Activated naive CD4-positive, alpha-beta T cell treated with anti-CD3 and anti-CD28 coated beads, Interleukin-2, amount 50 U/mL, for 24 hours (primary cell): Measurements from ENCODE around the gene DCHS1.
A peak's percentile ranks its signal among the peaks of the same experiment; 100 is the strongest.

Experiments used
- H3K27ac Mint-ChIP-seq: one replicate; pipeline ENCODE4 v1.8.0; 2021; ENCODE audit warnings: mild to moderate bottlenecking, mixed read lengths
- H3K27me3 Mint-ChIP-seq: one replicate; pipeline ENCODE4 v1.8.0; 2021; ENCODE audit warnings: mixed read lengths
- H3K36me3 Mint-ChIP-seq: one replicate; pipeline ENCODE4 v1.8.0; 2021; ENCODE audit warnings: mixed read lengths
- H3K4me1 Mint-ChIP-seq: one replicate; pipeline ENCODE4 v1.8.0; 2021; ENCODE audit warnings: mixed read lengths
- H3K4me3 Mint-ChIP-seq: one replicate; pipeline ENCODE4 v1.8.0; 2021; ENCODE audit warnings: mild to moderate bottlenecking, mixed read lengths
- H3K9me3 Mint-ChIP-seq: one replicate; pipeline ENCODE4 v1.8.0; 2021; ENCODE audit warnings: mixed read lengths

DCHS1 gene

DNA sequence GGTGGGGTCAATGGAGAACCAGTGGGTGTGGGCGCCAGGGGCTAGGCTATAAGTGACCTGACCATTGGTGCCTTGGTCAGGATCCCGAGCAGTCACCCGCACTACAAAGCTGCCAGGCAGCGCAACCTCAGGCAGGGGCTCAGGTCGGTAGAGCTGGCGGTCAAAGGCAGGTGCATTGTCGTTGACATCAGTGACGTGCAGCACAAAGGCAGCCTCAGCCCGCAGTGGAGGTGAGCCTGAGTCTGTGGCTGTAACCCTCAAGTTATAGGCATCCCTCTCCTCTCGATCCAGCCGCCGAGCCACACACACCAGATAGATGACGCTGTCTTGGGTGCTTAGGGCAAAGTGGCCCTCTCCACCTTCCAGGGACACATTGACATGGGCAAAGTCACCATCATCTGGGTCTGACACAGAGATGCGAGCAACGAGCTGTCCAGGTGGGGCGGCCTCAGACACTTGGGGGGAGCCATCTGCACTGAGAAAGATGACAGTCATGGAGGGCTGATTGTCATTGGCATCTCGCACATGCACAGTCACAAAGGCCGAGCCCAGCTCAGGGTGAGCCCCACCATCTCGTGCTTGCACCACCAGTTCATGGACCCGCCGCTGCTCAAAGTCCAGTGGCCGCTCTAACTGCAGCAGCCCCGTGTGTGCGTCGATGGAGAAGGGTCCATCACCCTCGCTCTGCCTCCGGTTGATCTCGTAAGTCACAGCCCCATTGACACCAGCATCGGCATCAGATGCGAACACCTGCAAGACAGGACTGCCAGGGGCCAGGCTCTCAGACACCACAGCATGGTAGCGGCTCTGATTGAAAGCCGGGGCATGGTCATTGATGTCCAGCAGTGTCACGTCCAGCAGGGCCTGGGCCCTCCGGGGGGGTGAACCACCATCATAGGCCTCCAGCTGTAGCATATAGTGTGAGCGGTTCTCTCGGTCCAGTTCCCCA is 15.3 kb downstream of the DCHS1 start:
- no peaks in the 10 kb centered on the region for H3K27me3 Mint-ChIP-seq
- H3K4me1 Mint-ChIP-seq: no peaks in the 10 kb centered on the region
- no peaks in the 10 kb centered on the region for H3K9me3 Mint-ChIP-seq
- H3K36me3 Mint-ChIP-seq: no peaks in the 10 kb centered on the region
- H3K27ac Mint-ChIP-seq: no peak overlapping the region
- H3K4me3 Mint-ChIP-seq: no peak overlapping the region

DNA sequence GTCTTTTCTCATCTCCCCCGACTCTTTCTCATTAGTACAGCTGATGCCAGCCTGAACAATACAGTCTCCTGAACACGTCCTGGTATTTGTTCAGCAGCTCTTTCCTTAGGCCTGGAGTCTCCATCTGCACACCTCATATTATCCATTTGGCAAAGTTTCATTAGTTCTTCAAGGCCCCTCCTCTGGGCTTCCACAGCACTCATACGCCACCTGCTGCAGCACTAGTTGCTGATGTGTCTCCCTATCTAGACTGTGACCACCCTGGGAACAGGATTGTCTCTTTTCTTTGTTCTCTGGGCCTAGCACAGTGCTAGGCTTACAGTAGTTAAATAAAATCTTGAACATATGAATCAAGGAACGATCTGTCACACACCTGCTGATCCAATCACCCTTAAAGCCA is 17.2 kb downstream of the DCHS1 start:
- Mint-ChIP-seq H3K27me3 (no peaks in the 10 kb centered on the region), H3K4me3 (no peak overlapping the region), H3K36me3 (no peaks in the 10 kb centered on the region), H3K27ac (no peak overlapping the region), H3K9me3 (no peaks in the 10 kb centered on the region), H3K4me1 (no peaks in the 10 kb centered on the region)

DNA sequence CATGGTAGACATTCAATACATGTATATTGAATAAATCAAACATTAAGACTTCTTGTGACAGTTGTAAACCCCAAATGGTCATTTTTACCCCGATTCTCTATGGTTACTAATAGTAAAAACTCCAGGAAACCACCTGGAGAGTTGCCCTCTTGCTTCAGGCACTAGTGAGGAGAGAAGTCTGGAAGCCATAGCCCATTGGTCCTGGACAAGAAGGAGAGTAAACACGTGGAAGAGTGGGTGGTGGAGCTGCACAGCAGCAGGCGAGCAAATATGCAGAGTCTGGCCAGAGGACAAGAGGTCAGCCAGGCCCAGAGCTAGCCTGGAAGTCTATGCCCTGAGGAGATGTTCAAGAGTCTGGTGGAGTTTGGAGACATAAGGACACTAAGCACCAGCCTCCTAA is 17.7 kb downstream of the DCHS1 start:
- no peaks in the 10 kb centered on the region for H3K27me3 Mint-ChIP-seq
- no peaks in the 10 kb centered on the region for H3K36me3 Mint-ChIP-seq
- no peak overlapping the region for H3K4me3 Mint-ChIP-seq
- no peaks in the 10 kb centered on the region for H3K9me3 Mint-ChIP-seq
- no peak overlapping the region for H3K27ac Mint-ChIP-seq
- H3K4me1 Mint-ChIP-seq: no peaks in the 10 kb centered on the region

DNA sequence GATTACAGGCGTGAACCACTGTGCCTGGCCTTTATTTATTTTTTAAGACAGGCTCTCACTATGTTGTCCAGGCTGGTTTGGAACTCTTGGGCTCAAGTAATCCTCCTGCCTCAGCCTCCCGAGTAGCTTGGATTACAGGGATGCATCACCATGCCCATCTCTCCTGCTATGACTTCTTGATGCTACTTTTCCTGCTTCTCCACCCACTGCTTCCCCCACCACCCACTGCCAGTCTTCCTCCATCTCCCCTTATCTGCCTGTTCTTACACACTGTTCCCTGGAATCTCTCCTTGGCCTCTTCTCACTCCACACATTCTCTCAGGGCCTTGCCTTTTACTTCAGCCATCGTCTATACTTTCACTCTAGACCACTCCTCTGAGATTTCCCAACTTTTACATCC is 19.1 kb downstream of the DCHS1 start:
- Mint-ChIP-seq H3K4me1 (no peaks in the 10 kb centered on the region), H3K27ac (no peak overlapping the region), H3K27me3 (no peaks in the 10 kb centered on the region), H3K9me3 (no peaks in the 10 kb centered on the region), H3K36me3 (peaks cover 2% of the 10 kb centered on the region), H3K4me3 (no peak overlapping the region)

- H3K9me3 Mint-ChIP-seq: no peaks in the 10 kb centered on the region
- H3K4me1 Mint-ChIP-seq: no peaks in the 10 kb centered on the region
- H3K36me3 Mint-ChIP-seq: peaks cover 4% of the 10 kb centered on the region
- H3K4me3 Mint-ChIP-seq: no peak overlapping the region
- H3K27ac Mint-ChIP-seq: no peak overlapping the region
- H3K27me3 Mint-ChIP-seq: no peaks in the 10 kb centered on the region
Observed at GRCh38 chr11:6635082-6635932, 20.3 kb downstream of the DCHS1 start.

GRCh38 chr11:6634534-6634933 is 21.1 kb downstream of the DCHS1 start:
- H3K27me3 Mint-ChIP-seq: no peaks in the 10 kb centered on the region
- peaks cover 4% of the 10 kb centered on the region for H3K36me3 Mint-ChIP-seq
- no peaks in the 10 kb centered on the region for H3K9me3 Mint-ChIP-seq
- H3K4me1 Mint-ChIP-seq: no peaks in the 10 kb centered on the region
- H3K4me3 Mint-ChIP-seq: no peak overlapping the region
- H3K27ac Mint-ChIP-seq: no peak overlapping the region

DNA sequence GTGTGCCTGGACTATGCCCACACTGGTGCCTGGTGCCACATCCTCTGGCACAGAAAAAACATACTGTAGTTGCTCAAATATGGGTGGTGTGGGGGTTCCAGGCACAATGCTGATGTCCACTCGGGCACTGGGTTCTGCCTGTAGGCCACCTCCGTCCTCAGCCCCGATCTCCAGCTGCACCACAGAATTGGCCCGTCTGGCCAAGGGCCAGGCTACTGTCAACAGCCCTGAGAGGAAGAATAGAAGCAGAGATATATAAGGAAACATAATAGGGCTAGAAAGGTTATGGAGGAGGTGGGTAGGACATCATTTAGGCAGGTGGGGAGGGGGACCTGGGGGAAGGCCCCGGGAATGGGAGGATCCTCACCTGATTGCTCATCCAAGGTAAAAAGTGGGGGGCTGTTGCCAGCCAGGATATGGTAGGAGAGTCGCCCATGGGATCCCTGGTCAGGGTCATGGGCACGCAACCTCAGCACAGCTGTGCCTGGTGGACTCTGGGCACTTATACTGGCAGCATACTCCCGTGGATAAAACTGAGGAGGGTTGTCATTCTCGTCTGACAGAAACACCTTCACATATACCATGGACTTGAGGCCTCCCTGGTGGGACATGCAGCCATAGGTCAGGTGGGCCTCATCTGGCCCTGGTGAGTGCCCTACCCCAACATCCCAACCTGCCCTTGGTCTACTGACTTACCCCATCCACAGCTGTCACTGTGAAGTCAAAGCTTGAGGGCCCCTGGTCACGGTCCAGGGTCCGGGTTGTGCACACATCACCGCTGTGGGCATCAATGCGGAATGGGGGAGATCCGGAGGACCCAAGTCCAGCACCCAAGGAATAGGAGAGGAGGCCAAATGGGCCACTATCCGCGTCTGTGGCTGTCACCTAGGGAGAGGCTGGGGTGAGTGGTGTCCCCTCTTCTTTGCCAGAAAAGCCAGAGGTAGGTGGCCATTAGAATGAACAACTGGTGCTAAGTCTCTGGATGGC is 21.9 kb downstream of the DCHS1 start:
- Mint-ChIP-seq H3K27ac (no peak overlapping the region), H3K4me3 (no peak overlapping the region), H3K36me3 (peaks cover 4% of the 10 kb centered on the region), H3K27me3 (no peaks in the 10 kb centered on the region), H3K9me3 (no peaks in the 10 kb centered on the region), H3K4me1 (no peaks in the 10 kb centered on the region)

DNA sequence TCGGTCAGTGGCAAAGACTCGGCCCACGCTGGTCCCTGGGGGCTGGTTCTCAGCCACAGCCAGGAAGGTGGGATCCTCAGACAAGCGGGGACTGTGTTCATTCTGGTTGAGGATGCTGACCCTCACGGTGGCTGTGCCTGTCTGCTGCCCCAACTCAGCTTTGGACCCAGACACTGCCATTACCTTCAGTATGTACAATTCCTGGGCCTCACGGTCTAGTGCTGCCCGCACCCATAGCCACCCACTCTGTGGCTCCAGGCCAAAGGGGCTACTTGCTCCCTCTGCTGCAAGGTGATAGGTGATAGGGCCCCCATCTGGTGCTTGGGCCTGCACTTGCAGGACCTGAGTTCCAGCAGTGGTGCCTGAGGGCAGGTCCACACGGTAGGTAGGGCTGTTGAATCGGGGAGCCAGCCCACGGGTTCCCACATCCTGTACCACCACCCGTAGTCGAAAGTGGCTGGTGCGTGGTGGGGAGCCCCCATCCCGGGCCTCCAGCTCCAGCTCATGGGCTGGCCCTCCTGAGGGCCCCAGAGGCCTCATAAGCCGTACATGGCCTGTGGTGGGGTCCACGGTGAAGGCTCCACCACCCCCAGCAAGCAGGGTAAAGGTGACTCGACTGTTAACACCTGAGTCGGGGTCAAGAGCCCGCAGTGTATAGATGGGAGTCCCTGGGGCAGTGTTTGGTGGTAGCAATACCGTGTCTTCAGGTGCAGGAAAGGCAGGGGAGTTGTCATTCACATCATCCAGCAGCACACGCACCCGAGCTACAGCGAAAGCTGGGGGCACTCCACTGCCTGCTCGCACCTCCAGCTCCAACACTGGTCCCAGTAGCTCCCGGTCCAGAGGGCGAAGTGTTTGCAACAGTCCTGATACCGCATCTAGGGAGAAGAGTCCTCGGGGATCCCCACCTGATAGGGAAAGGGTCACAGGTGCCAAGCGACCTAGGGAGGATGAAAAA is 23.2 kb downstream of the DCHS1 start:
- H3K27ac Mint-ChIP-seq: no peak overlapping the region
- no peaks in the 10 kb centered on the region for H3K9me3 Mint-ChIP-seq
- H3K4me1 Mint-ChIP-seq: peaks cover 11% of the 10 kb centered on the region
- no peaks in the 10 kb centered on the region for H3K27me3 Mint-ChIP-seq
- H3K4me3 Mint-ChIP-seq: no peak overlapping the region
- H3K36me3 Mint-ChIP-seq: peaks cover 4% of the 10 kb centered on the region

DNA sequence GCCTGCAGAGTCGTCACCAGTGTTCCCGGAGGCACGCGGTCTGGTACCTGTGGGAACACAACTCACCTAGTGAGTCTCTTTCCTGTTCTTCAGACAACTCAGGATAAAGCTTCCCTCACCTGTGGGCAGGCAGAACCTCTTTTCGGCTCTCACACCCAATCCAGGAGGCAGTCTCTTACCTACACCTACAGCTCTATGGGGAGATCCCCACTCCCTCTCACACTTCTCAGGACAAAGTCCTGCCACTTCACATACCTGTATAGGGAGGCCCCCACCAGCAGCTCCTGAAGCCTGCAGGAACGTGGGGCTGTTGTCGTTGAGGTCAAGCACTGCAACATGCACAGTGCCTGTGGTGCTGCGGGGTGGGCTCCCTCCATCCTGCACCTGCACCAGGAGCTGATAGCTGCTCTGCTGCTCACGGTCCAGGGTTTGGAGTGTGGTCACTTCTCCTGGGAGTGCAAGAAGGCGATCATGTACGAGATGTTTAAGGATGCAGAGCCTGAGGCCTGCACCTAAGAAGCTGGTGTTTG is 24.2 kb downstream of the DCHS1 start:
- no peak overlapping the region for H3K4me3 Mint-ChIP-seq
- H3K27ac Mint-ChIP-seq: no peak overlapping the region
- H3K9me3 Mint-ChIP-seq: no peaks in the 10 kb centered on the region
- H3K4me1 Mint-ChIP-seq: peaks cover 20% of the 10 kb centered on the region
- H3K27me3 Mint-ChIP-seq: no peaks in the 10 kb centered on the region
- peaks cover 4% of the 10 kb centered on the region for H3K36me3 Mint-ChIP-seq

- Mint-ChIP-seq H3K4me3 (no peak overlapping the region), H3K36me3 (peaks cover 4% of the 10 kb centered on the region), H3K4me1 (peaks cover 22% of the 10 kb centered on the region), H3K27me3 (no peaks in the 10 kb centered on the region), H3K9me3 (no peaks in the 10 kb centered on the region), H3K27ac (no peak overlapping the region)
Observed at GRCh38 chr11:6630632-6631291, 24.8 kb downstream of the DCHS1 start.

DNA sequence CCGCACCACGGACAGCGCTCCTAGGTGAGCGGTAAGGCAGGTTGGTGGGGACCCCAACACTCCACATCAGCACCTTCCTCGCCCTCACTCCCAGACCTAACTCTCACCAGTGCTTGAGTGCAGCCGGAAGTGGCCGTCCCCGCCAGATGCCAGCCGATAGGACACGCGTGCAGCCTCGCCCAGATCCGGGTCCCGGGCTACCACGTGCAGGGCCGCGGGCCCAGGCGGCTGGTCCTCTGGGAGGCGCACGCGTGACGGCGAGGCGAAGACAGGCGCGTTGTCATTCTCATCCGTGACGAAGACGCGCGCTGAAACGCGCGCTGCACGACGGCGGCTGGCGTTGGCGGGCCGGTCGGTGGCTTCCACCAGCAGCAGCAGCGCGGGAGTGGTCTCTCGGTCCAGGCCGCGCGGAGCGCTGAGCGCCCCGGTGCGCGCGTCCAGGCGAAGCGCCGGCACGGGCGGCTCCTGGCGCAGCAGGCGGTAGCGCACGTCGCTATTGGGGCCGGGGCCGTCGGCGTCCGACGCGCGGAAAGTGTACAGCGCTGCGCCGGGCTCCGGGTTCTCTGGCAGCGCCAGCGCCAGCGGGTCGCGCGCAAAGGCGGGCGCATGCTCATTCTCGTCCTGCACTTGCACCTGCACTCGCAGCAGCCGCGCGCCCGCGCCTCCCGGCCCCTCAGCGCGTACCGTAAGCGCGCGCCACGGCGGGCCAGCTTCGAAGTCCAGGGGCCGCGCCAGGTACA is 25.5 kb downstream of the DCHS1 start:
- H3K27me3 Mint-ChIP-seq: no peaks in the 10 kb centered on the region
- H3K36me3 Mint-ChIP-seq: peaks cover 4% of the 10 kb centered on the region
- no peaks in the 10 kb centered on the region for H3K9me3 Mint-ChIP-seq

GRCh38 chr11:6629573-6629891 is 26.1 kb downstream of the DCHS1 start:
- no peak overlapping the region for H3K4me3 Mint-ChIP-seq
- peaks cover 22% of the 10 kb centered on the region for H3K4me1 Mint-ChIP-seq
- peaks cover 4% of the 10 kb centered on the region for H3K36me3 Mint-ChIP-seq
- no peak overlapping the region for H3K27ac Mint-ChIP-seq
- no peaks in the 10 kb centered on the region for H3K27me3 Mint-ChIP-seq
- no peaks in the 10 kb centered on the region for H3K9me3 Mint-ChIP-seq

More for the DNA sequence above, 25.5 kb downstream of the DCHS1 start:
- peaks cover 22% of the 10 kb centered on the region for H3K4me1 Mint-ChIP-seq
- H3K27ac Mint-ChIP-seq: no peak overlapping the region
- no peak overlapping the region for H3K4me3 Mint-ChIP-seq

- H3K4me1 Mint-ChIP-seq: peaks cover 22% of the 10 kb centered on the region
- no peaks in the 10 kb centered on the region for H3K9me3 Mint-ChIP-seq
- H3K27ac Mint-ChIP-seq: peak overlapping the region; percentile 52
- H3K36me3 Mint-ChIP-seq: peaks cover 4% of the 10 kb centered on the region
- no peaks in the 10 kb centered on the region for H3K27me3 Mint-ChIP-seq
- H3K4me3 Mint-ChIP-seq: no peak overlapping the region
Observed at GRCh38 chr11:6628526-6628925, 27.1 kb downstream of the DCHS1 start.
